BE2C (cell line): ENCODE results near the gene ASB11.
"Not testable (repeated sequence)": the region's sequence is repeated elsewhere in the genome, so short reads cannot be mapped to it uniquely, and the experiment has no call there.

ENCODE experiments used
- DNase-seq: peaks from one replicate; pipeline ENCODE4 v3.0.0-alpha.2; 2020
- H3K27me3 ChIP-seq: fragments of 250-450 bp; sonication (Bioruptor Pico); 2 replicates; pipeline ENCODE4 v1.5.1; 2020; ENCODE audit warnings: mild to moderate bottlenecking
- H3K36me3 ChIP-seq: fragments of 250-450 bp; sonication (Bioruptor Pico); 2 replicates; pipeline ENCODE4 v1.5.1; 2020; ENCODE audit warnings: mild to moderate bottlenecking
- H3K4me1 ChIP-seq: fragments of 250-450 bp; sonication (Bioruptor Pico); 2 replicates; pipeline ENCODE4 v1.5.1; 2020
- H3K4me3 ChIP-seq: 2 replicates; pipeline ENCODE4 v1.5.1; 2011; ENCODE audit warnings: low read depth, low read length
- H3K9me3 ChIP-seq: fragments of 250-450 bp; sonication (Bioruptor Pico); 2 replicates; pipeline ENCODE4 v1.5.1; 2020
- TF ChIP-seq, protein P1 (sequence below): IDR thresholded peaks from 2 replicates; pipeline ENCODE4 v1.5.1; 2012; ENCODE audit warnings: mild to moderate bottlenecking, low read depth, low read length

Gene ASB11

DNA sequence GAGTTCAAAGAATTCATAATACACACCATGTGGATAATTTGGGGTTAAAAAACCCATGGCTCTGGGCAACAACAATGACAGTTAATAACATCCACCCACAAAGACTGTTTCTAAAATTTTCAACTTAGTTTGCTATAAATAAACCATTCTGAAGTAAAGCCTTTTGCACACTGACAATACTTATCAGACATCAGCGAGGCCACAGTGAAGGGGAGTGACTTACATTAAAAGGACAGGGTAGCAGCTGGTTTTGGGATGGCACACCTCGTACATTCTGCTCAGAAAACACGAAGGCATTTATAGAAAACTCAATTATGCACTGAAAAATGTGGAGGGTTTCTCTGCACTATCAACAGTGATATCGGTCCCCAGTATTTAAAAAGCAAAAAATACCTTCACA is 4.9 kb upstream of the ASB11 start:
- TF ChIP-seq, protein P1, sequence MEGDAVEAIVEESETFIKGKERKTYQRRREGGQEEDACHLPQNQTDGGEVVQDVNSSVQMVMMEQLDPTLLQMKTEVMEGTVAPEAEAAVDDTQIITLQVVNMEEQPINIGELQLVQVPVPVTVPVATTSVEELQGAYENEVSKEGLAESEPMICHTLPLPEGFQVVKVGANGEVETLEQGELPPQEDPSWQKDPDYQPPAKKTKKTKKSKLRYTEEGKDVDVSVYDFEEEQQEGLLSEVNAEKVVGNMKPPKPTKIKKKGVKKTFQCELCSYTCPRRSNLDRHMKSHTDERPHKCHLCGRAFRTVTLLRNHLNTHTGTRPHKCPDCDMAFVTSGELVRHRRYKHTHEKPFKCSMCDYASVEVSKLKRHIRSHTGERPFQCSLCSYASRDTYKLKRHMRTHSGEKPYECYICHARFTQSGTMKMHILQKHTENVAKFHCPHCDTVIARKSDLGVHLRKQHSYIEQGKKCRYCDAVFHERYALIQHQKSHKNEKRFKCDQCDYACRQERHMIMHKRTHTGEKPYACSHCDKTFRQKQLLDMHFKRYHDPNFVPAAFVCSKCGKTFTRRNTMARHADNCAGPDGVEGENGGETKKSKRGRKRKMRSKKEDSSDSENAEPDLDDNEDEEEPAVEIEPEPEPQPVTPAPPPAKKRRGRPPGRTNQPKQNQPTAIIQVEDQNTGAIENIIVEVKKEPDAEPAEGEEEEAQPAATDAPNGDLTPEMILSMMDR, result no peak
- DNase-seq, result no peak
- Histone ChIP-seq H3K9me3 (no peaks in the 10 kb centered on the region), H3K4me1 (no peaks in the 10 kb centered on the region), H3K36me3 (no peaks in the 10 kb centered on the region), H3K27me3 (no peaks in the 10 kb centered on the region), H3K4me3 (no peak overlapping the region)

DNA sequence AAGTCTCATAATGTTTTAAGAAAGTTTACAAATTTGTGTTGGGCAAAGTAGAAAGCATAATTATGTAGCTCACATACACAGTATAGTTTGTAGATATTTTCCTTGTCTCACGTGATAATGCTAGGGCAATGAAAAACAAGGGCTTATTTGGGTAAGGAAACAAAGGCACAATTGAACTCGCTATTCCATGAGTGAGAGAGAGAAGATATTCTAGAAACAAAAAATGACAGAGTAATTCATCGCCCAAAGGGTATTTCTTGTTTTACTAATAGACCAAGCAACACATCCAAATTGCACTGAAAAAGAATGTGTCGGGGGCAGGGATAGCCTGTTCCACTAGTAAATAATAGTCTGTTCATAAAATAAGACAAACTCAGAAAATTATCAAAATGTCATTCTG is 3.6 kb upstream of the ASB11 start:
- Histone ChIP-seq H3K4me1 (no peaks in the 10 kb centered on the region), H3K36me3 (no peaks in the 10 kb centered on the region), H3K27me3 (no peaks in the 10 kb centered on the region), H3K9me3 (no peaks in the 10 kb centered on the region), H3K4me3 (no peak overlapping the region)
- no peak for DNase-seq
- TF ChIP-seq, protein P1, result no peak

DNA sequence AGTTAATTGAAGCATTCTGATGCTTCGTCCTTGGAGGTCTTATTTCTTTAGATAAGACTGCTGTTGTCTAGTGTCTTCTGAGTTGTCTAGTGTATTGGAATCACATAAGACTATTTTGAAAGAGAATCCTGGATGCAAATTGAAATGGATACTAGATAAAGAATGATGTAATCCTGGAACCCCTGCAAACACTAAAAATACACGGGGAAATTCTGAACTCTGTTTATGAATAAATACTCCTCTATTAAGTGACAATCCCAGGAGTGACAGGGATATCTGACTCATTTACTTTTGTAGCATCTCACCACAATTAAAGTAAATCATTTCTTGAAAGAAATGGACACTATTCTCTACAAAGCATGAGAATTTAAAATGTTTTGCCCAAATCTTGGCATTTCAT is 968 bp downstream of the ASB11 start:
- DNase-seq, result no peak
- TF ChIP-seq, protein P1, result no peak
- H3K4me3 ChIP-seq, result no peak overlapping the region
- H3K4me1 ChIP-seq, result no peaks in the 10 kb centered on the region
- no peaks in the 10 kb centered on the region for H3K27me3 ChIP-seq
- H3K36me3 ChIP-seq, result no peaks in the 10 kb centered on the region
- H3K9me3 ChIP-seq, result no peaks in the 10 kb centered on the region

DNA sequence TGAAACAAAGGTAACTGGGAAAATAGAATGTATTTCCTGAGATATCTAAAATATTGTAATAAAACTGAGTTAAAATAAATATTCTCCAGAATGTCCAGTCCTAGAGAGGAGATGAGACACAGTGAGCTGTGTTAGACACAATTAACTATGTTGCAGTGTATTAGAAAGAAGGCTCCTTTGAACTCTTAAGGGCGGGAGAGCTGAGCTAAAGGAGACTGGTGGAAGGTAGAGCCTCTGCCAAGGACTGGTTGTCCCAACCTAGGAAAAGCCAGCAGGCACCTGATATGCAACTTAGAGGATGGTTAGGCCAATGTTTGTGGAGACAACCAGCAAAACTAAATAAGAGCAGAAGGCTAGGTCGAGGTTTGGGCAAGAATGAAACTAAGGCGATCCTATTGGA is 4.3 kb downstream of the ASB11 start:
- H3K4me1 ChIP-seq, result no peaks in the 10 kb centered on the region
- no peaks in the 10 kb centered on the region for H3K36me3 ChIP-seq
- TF ChIP-seq, protein P1, result no peak
- H3K27me3 ChIP-seq, result no peaks in the 10 kb centered on the region
- DNase-seq, result no peak
- H3K9me3 ChIP-seq, result no peaks in the 10 kb centered on the region
- H3K4me3 ChIP-seq, result no peak overlapping the region

DNA sequence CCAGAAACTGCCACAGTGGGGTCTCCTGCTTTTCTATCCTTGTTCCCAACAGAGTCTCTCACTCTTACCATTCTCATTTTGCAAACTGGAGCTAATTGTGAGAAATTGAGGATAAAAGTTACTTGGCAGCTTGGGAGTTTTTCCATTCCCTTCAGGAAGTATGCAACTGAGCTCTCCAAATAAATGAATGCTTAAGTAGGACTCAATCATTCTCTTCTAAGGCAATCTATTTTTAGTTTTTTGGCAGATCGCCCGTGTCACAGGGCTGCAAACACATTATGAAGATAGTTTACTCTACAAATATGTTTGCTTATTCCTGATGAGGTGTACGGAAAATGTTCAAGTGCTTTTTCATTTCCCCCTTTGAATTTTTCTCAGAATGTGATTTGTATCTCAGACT is 5.3 kb downstream of the ASB11 start:
- DNase-seq, result no peak
- Histone ChIP-seq H3K9me3 (no peaks in the 10 kb centered on the region), H3K36me3 (no peaks in the 10 kb centered on the region), H3K4me1 (no peaks in the 10 kb centered on the region), H3K4me3 (no peak overlapping the region), H3K27me3 (no peaks in the 10 kb centered on the region)
- TF ChIP-seq, protein P1, result no peak

DNA sequence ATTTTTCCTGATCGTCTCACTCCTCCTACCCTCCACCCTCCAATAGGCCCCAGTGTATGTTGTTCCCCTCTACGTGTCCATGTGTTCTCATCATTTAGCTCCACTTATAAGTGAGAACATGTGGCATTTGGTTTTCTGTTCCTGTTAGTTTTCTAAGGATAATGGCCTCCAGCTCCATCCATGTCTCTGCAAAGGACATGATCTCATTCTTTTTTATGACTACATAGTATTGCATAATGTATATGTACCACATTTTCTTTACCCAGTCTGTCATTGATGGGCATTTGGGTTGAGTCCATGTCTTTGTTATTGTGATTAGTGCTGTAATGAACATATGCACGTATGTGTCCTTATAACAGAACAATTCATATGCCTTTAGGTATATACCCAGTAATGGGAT is 9.5 kb downstream of the ASB11 start:
- not testable (repeated sequence) for DNase-seq, H3K27me3 ChIP-seq, H3K9me3 ChIP-seq, H3K4me3 ChIP-seq, H3K4me1 ChIP-seq, H3K36me3 ChIP-seq

DNA sequence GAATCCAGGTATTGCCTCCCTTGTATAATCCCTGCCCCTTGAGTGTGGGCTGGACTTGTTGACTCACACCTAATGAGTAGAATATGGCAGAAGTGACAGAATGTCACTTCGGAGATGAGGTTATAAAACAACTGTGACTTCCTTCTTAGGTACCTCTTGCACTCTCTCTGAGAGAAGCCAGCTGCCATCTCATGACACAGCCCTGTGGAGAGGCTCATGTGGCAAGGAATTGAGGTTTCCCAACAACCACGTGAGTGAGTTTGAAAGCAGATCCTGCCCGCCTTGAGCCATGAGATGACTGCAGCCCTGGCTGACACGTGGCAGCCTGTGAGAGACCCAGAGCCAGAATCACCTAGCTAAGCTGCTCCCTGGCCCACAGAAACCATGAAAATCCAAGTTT is 13.5 kb downstream of the ASB11 start:
- Histone ChIP-seq H3K4me1 (no peaks in the 10 kb centered on the region), H3K9me3 (no peaks in the 10 kb centered on the region), H3K27me3 (no peaks in the 10 kb centered on the region), H3K4me3 (no peak overlapping the region), H3K36me3 (no peaks in the 10 kb centered on the region)
- TF ChIP-seq, protein P1, result no peak
- DNase-seq, result no peak
